Left ventricle myocardium inferior (tissue), 1 donor: ENCODE data around the gene GOLGA6L2. TPM values are rescaled to one million over a fixed set of nuclear protein-coding genes. Genes with fewer than 3 reads are reported as not detected.

Source experiments
- DNase-seq: peaks from one replicate; pipeline ENCODE4 v3.0.0-alpha.2; 2020
- H3K27ac ChIP-seq: fragments of 200-600 bp; replicated peaks from 2 replicates; pipeline ENCODE4 v1.8.0; 2021
- H3K27me3 ChIP-seq: fragments of 200-600 bp; 2 replicates; pipeline ENCODE4 v1.8.0; 2021; ENCODE audit warnings: low read depth
- H3K36me3 ChIP-seq: fragments of 200-600 bp; 2 replicates; pipeline ENCODE4 v1.8.0; 2021
- H3K4me1 ChIP-seq: fragments of 200-600 bp; 2 replicates; pipeline ENCODE4 v1.8.0; 2021
- H3K4me3 ChIP-seq: fragments of 200-600 bp; 2 replicates; pipeline ENCODE4 v1.8.0; 2021; ENCODE audit warnings: mild to moderate bottlenecking, moderate library complexity
- H3K9me3 ChIP-seq: fragments of 200-600 bp; replicated peaks from 2 replicates; pipeline ENCODE4 v1.8.0; 2021
- intact Hi-C: fragments of 100-400 bp; cut with micrococcal nuclease; formaldehyde crosslinking; loops from one replicate; pipeline ENCODE4 v1.11.0; 2022
- total RNA-seq: library from RNA; stranded (reverse); fragmentation: NEBNext Ultra II Directional; extraction: Animal tissue kit (Norgen Biotek cat#: 25700); gene quantifications from one replicate; pipeline ENCODE4 v1.2.1, GENCODE V29; 2021
- TF ChIP-seq, protein P1 (sequence below): fragments of 200-600 bp; IDR thresholded peaks from 2 replicates; pipeline ENCODE4 v1.8.0; 2021; ENCODE audit warnings: antibody characterized with exemption, mild to moderate bottlenecking, borderline replicate concordance
- donor health status: DM: no; HTN: yes; CAD: no; lungs with severe emphysema.

GOLGA6L2 gene
- total RNA-seq, 1 donor from 2014 or later, result not detected

DNA sequence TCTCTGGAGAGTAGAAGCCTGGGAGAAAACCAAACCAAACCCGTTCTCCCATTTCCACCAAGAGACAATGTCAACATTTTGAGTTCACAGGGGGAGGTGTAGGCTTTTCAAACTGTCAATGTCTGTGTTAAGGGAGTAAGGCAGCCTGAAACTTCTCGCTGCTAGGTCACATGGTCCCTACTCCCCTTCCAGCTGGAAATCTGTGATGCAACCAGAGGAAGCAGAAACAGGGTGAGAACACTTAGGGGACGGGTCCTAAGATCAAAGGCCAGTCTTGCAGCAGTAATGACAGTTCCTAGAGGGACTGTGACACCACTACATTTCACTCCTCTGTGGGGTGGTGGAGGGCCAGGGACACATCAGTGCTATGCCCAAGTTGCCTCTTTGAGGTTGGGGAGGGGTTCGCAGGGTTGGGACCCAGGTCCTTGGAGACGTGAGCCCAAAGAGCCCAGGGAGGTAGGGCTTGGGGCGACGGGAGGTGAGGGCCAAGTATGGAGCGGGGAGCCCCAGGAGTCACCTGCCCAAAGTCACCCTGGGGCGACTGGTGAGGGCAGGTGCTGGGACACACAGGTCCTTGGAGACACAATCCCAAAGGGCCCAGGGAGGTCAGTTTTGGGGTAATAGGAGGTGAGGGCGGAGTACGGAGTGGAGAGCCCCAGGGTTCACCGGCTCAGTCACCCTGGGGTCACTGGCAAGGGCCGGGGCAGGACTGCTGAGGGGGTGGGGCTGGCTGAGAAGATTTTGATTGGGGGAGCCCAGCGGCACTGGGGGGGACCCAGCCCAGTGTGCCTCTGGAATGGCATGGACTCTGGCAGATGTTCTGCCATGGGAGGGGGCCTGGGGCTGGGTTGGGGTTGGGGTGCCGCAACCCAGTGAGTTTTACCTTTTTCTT, 582 bp downstream of the GOLGA6L2 start:
- Histone ChIP-seq H3K27ac (no peak overlapping the region), H3K4me1 (no peaks in the 10 kb centered on the region), H3K36me3 (no peaks in the 10 kb centered on the region), H3K9me3 (no peaks in the 10 kb centered on the region), H3K4me3 (no peak overlapping the region), H3K27me3 (peaks cover 8% of the 10 kb centered on the region)
- TF ChIP-seq, protein P1, sequence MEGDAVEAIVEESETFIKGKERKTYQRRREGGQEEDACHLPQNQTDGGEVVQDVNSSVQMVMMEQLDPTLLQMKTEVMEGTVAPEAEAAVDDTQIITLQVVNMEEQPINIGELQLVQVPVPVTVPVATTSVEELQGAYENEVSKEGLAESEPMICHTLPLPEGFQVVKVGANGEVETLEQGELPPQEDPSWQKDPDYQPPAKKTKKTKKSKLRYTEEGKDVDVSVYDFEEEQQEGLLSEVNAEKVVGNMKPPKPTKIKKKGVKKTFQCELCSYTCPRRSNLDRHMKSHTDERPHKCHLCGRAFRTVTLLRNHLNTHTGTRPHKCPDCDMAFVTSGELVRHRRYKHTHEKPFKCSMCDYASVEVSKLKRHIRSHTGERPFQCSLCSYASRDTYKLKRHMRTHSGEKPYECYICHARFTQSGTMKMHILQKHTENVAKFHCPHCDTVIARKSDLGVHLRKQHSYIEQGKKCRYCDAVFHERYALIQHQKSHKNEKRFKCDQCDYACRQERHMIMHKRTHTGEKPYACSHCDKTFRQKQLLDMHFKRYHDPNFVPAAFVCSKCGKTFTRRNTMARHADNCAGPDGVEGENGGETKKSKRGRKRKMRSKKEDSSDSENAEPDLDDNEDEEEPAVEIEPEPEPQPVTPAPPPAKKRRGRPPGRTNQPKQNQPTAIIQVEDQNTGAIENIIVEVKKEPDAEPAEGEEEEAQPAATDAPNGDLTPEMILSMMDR, result no peak
- intact Hi-C loops, result no loop called here
- no peak for DNase-seq

DNA sequence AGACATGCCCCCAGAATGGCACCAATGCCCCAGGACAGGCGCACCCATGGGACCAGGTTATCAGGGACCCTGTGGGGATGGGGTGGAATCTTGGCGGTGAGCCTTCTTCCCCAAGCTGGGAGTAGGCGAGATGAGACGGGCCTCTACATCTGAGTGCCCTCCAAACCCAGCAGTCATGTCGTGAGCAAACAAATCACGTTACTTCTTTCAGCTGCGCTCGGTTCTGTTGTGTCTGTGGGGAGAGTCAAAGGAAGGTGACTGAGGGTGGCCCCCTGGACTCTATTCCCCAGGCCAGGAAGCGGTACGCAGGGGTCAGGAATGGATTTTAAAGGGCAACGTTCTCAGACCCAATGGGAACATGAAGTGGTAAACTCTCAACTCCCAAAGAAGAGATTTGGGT, 2.8 kb downstream of the GOLGA6L2 start:
- H3K27ac ChIP-seq, result no peak overlapping the region
- TF ChIP-seq, protein P1, result no peak
- no peaks in the 10 kb centered on the region for H3K36me3 ChIP-seq
- H3K4me1 ChIP-seq, result no peaks in the 10 kb centered on the region
- H3K27me3 ChIP-seq, result peaks cover 8% of the 10 kb centered on the region
- no peaks in the 10 kb centered on the region for H3K9me3 ChIP-seq
- no peak overlapping the region for H3K4me3 ChIP-seq
- no peak for DNase-seq
- intact Hi-C loops, result no loop called here

DNA sequence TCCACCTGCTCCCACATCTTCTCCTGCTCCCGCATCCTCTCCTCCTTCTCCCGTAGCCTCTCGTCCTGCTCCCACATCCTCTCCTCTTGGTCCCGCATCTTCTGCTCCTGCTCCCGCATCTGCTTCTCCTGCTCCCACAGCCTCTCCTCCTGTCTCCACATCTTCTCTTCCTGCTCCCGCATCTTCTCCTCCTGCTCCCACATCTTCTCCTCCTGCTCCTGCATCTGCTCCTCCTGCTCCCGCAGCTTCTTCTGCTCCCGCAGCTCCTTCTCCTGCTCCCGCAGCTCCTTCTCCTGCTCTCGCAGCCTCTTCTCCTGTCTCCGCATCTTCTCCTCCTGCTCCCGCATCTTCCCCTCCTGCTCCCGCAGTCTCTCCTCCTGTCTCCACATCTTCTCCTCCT, 5.8 kb downstream of the GOLGA6L2 start:
- Histone ChIP-seq H3K4me3 (no peak overlapping the region), H3K27me3 (peaks cover 8% of the 10 kb centered on the region), H3K27ac (no peak overlapping the region), H3K9me3 (no peaks in the 10 kb centered on the region), H3K4me1 (no peaks in the 10 kb centered on the region), H3K36me3 (no peaks in the 10 kb centered on the region)
- TF ChIP-seq, protein P1, result no peak
- intact Hi-C loops, result no loop called here
- no peak for DNase-seq

DNA sequence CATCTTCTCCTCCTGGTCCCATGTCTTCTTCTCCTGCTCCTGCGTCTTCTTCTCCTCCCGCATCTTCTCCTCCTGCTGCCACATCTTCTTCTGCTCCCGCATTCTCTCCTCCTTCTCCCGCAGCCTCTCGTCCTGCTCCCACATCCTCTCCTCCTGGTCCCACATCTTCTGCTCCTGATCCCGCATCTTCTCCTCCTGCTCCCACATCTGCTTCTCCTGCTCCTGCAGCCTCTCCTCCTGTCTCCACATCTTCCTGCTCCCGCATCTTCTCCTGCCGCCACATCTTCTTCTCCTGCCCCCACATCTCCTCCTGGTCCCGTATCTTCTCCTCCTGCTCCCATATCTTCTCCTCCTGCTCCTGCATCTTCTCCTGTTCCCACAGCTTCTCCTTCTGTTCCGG, 6.4 kb downstream of the GOLGA6L2 start:
- DNase-seq, result no peak

DNA sequence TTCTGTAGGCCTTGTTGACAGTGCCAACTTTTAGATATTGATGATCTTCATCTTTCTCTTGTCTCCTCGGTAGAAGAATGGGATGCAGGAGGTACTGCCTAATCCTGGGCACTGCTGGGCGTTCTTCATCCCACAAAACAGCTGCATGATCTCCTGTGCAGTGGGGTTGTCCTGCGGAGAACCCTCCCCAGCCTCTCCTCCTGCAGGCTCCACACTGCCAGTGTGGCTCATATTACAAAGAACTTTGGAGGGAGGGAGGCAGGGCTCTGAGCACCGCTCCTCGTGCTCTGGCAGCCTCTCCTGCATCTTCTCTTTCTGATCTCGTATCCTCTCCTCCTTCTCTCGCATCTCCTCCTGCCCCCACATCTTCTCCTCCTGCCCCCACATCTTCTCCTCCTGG, 7.5 kb downstream of the GOLGA6L2 start:
- DNase-seq, result no peak
- no peak overlapping the region for H3K27ac ChIP-seq
- H3K36me3 ChIP-seq, result no peaks in the 10 kb centered on the region
- no peaks in the 10 kb centered on the region for H3K4me1 ChIP-seq
- intact Hi-C loops, result no loop called here
- no peaks in the 10 kb centered on the region for H3K9me3 ChIP-seq
- H3K4me3 ChIP-seq, result no peak overlapping the region
- H3K27me3 ChIP-seq, result peaks cover 8% of the 10 kb centered on the region
- TF ChIP-seq, protein P1, result no peak

More for the DNA sequence above, 6.4 kb downstream of the GOLGA6L2 start:
- no peaks in the 10 kb centered on the region for H3K4me1 ChIP-seq
- peaks cover 8% of the 10 kb centered on the region for H3K27me3 ChIP-seq
- no peak overlapping the region for H3K27ac ChIP-seq
- H3K4me3 ChIP-seq, result no peak overlapping the region
- intact Hi-C loops, result no loop called here
- H3K9me3 ChIP-seq, result no peaks in the 10 kb centered on the region
- H3K36me3 ChIP-seq, result no peaks in the 10 kb centered on the region
- TF ChIP-seq, protein P1, result no peak
